Measurements from ENCODE around the gene SORD. TPM values are rescaled to one million over a fixed set of nuclear protein-coding genes. Genes with fewer than 3 reads are reported as not detected.

The SORD gene
- total and polyA plus RNA-seq, 10 of the 15 experiments (the other 5 are each of a cell fraction or from before 2014, with no cell fraction given), result 7.5 to 51.6 (median 40.1) TPM

DNA sequence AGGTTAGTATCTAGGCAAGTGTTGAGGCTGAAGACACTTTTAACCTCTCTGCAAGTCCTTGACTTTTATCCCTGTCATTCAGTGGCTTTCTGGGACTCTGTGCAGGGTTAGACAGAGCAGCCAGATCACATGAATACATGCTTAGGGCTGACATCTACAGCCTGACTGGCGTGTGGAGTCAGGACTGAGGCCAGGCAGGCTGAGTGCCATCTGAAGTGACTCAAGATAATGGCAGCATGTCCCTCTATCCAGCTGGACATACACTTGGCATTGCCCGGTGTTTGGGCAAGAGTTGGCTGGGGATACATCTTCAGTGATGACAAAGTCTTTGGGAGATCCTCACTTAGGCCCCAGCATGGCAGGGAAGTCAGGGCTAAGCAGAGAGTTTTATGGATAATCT, 68.6 kb downstream of the SORD start (continued):
- TF ChIP-seq, protein P1, sequence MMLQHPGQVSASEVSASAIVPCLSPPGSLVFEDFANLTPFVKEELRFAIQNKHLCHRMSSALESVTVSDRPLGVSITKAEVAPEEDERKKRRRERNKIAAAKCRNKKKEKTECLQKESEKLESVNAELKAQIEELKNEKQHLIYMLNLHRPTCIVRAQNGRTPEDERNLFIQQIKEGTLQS (IDR thresholded peaks at IDR 0.05; ENCODE audit: borderline replicate concordance, extremely low read depth, low read depth, low read length), result no peak
- no peak for TF ChIP-seq IKZF1 (conservative IDR thresholded peaks at IDR 0.05)

DNA sequence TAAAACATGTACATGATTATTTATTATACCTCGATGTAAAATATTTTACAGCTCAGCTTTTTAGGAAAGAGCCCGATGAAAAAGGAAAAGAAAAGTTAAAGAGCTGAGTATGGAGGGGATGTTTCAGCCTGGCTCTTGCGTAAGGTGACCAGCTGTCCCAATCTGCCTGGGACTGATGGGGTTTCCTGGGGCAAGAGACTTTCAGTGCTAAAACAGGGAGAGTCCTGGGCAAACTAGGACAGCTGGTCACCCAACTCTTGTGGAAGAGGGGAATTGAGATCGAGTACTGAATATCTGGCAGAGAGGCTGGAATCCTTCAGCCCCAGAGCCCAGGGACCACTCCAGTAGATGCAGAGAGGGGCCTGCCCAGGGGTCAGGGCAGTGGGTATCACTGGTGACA, 70.0 kb downstream of the SORD start:
- TF ChIP-seq KAT2A (conservative IDR thresholded peaks at IDR 0.05; ENCODE audit: control insufficient read depth, low read depth, low read length), result no peak
- Histone ChIP-seq H3K27me3 (replicated peaks in 1 of 2; ENCODE audit: control insufficient read depth in 2 of 2, insufficient read depth in 2 of 2, low read length in 1 of 2) (peaks cover 0 to 2% of the 10 kb centered on the region in 2 experiments; a peak in 1 of 4 replicates), H3K9ac (ENCODE audit: control insufficient read depth, insufficient read depth, low read length) (no peak overlapping the region), H4K20me1 (ENCODE audit: control insufficient read depth, insufficient read depth) (no peaks in the 10 kb centered on the region), H3K9me3 (replicated peaks; ENCODE audit: control insufficient read depth, insufficient read depth, low read length) (no peaks in the 10 kb centered on the region), H3K4me1 (ENCODE audit: control insufficient read depth, insufficient read depth, low read length) (no peaks in the 10 kb centered on the region), H3K27ac (ENCODE audit: control insufficient read depth, insufficient read depth) (no peak overlapping the region), H2AFZ (ENCODE audit: control insufficient read depth, low read depth, low read length) (no peak overlapping the region), H3K4me2 (ENCODE audit: control insufficient read depth, insufficient read depth) (no peak overlapping the region), H3K36me3 (ENCODE audit: control insufficient read depth in 2 of 2, insufficient read depth in 2 of 2, low read length in 1 of 2) (no peaks in the 10 kb centered on the region), H3K79me2 (ENCODE audit: control insufficient read depth, insufficient read depth, low read length) (no peaks in the 10 kb centered on the region), H3K4me3 (no peak overlapping the region)
- FAIRE-seq, result no peak
- in situ Hi-C loops (cut with MboI) (no loop called here), intact Hi-C loops (cut with micrococcal nuclease; ENCODE audit: unreplicated experiment) (no loop called here)
- no peak for ATAC-seq
- WGBS (ENCODE audit: insufficient coverage, insufficient replicate concordance, low lambda C conversion rate, missing lambda C conversion rate), result 49% methylated on average over 4 of the region's 4 CpGs
- DNase-seq (ENCODE audit: low read depth, low spot score), result no peak
- RAD21 ChIA-PET (ENCODE audit: unreplicated experiment), result no interaction called here
- BruUV-seq (replicated peaks), result no TSS peak
- POLR2A ChIA-PET, result no interaction called here
- CTCF ChIA-PET, result interaction anchor here (0.7 to 1.2 kb wide), 2 partner anchors 31 to 34 kb away, joined by 3 read pairs; no protein-coding TSS in a partner anchor
- SMC1A ChIA-PET (ENCODE audit: uncharacterized antibody, unreplicated experiment), result no interaction called here

DNA sequence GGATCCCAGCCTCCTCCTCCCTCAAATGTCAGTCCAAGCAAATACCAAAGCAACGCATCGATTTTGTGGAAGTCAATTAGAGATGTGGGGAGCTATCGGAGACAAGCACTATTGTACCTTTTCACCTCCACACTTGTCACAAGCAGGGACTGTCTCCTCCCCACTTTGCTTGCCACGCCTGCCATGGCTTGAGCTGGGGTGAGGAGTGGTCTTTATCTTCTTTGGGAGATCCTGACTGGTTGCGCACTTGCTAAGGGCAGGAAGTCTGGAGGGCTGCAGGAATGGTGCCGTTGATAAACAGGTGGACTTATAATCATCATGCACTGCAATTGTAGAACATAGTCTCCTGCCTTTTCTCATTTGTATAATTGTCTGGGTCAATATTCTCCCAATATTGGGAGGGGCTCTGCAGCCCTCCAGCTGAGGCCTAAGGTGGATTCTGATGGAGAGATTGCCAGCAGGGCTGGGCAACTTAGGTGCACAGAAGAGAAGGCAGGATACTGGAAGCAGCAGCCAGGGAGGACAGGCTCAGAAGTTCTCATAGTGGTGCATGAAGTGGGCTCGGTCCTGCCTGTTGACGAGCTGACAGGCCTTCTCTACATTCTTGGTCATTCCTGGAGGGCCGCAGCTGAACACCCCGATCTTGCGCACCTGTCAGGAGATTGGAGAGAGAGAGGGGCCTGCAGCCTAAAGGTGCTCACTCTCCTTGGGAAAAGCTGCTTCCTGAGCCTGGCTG, 70.8 kb downstream of the SORD start:
- intact Hi-C loops (cut with micrococcal nuclease; ENCODE audit: unreplicated experiment), result no loop called here
- no peak for TF ChIP-seq SIX5 (IDR thresholded peaks at IDR 0.05; ENCODE audit: low read depth, low read length, severe bottlenecking)
- TF ChIP-seq RELA (IDR thresholded peaks at IDR 0.05; ENCODE audit: borderline replicate concordance, partially characterized antibody), result no peak
- no peak for TF ChIP-seq NR2C2 (IDR thresholded peaks at IDR 0.05; ENCODE audit: borderline replicate concordance, control insufficient read depth, insufficient read length, low read depth)
- TF ChIP-seq ZZZ3 (IDR thresholded peaks at IDR 0.05; ENCODE audit: control insufficient read depth, insufficient read length, low read depth), result no peak
- no peak for TF ChIP-seq SMC3 (IDR thresholded peaks at IDR 0.05; ENCODE audit: borderline replicate concordance, low read length)
- no peak for TF ChIP-seq ZSCAN29 (IDR thresholded peaks at IDR 0.05)
- TF ChIP-seq MTA3 (IDR thresholded peaks at IDR 0.05; ENCODE audit: borderline replicate concordance, low read length), result no peak
- TF ChIP-seq KLF5 (IDR thresholded peaks at IDR 0.05; ENCODE audit: partially characterized antibody), result no peak
- TF ChIP-seq YY1 (IDR thresholded peaks at IDR 0.05; ENCODE audit: low read depth, low read length), result no peak

More for the DNA sequence above, 70.8 kb downstream of the SORD start:
- Histone ChIP-seq H3K36me3 (ENCODE audit: control insufficient read depth in 2 of 2, insufficient read depth in 2 of 2, low read length in 1 of 2) (no peaks in the 10 kb centered on the region), H3K4me1 (ENCODE audit: control insufficient read depth, insufficient read depth, low read length) (no peaks in the 10 kb centered on the region), H3K9ac (ENCODE audit: control insufficient read depth, insufficient read depth, low read length) (no peak overlapping the region), H3K27me3 (replicated peaks in 1 of 2; ENCODE audit: control insufficient read depth in 2 of 2, insufficient read depth in 2 of 2, low read length in 1 of 2) (peaks cover 0 to 2% of the 10 kb centered on the region in 2 experiments; a peak in 1 of 4 replicates), H3K27ac (ENCODE audit: control insufficient read depth, insufficient read depth) (no peak overlapping the region), H4K20me1 (ENCODE audit: control insufficient read depth, insufficient read depth) (no peaks in the 10 kb centered on the region), H3K4me2 (ENCODE audit: control insufficient read depth, insufficient read depth) (no peak overlapping the region), H2AFZ (ENCODE audit: control insufficient read depth, low read depth, low read length) (no peak overlapping the region), H3K4me3 (no peak overlapping the region), H3K79me2 (ENCODE audit: control insufficient read depth, insufficient read depth, low read length) (no peaks in the 10 kb centered on the region), H3K9me3 (replicated peaks; ENCODE audit: control insufficient read depth, insufficient read depth, low read length) (no peaks in the 10 kb centered on the region)
- no peak for DNase-seq (ENCODE audit: low read depth, low spot score)
- ChIA-PET SMC1A (ENCODE audit: uncharacterized antibody, unreplicated experiment) (no interaction called here), POLR2A (interaction anchor here (1.0 kb wide), 1 partner anchor 11 kb away, joined by 3 read pairs; no protein-coding TSS in a partner anchor), RAD21 (ENCODE audit: unreplicated experiment) (no interaction called here), CTCF (interaction anchor here (0.7 to 1.2 kb wide), 2 partner anchors 31 to 33 kb away, joined by 3 read pairs; no protein-coding TSS in a partner anchor)
- in situ Hi-C loops (cut with MboI), result no loop called here
- 60% methylated on average over 11 of the region's 11 CpGs for WGBS (ENCODE audit: insufficient coverage, insufficient replicate concordance, low lambda C conversion rate, missing lambda C conversion rate)
- no peak for ATAC-seq
- BruUV-seq (replicated peaks), result no TSS peak
- FAIRE-seq, result no peak

Data from GM12878 (cell line).